ENCODE measurements around the gene COG1. TPM values are rescaled to one million over a fixed set of nuclear protein-coding genes. Genes with fewer than 3 reads are reported as not detected.

COG1 gene
- total and polyA plus RNA-seq, 12 donors = 27.1 to 97.2 (median 58.0) TPM

DNA sequence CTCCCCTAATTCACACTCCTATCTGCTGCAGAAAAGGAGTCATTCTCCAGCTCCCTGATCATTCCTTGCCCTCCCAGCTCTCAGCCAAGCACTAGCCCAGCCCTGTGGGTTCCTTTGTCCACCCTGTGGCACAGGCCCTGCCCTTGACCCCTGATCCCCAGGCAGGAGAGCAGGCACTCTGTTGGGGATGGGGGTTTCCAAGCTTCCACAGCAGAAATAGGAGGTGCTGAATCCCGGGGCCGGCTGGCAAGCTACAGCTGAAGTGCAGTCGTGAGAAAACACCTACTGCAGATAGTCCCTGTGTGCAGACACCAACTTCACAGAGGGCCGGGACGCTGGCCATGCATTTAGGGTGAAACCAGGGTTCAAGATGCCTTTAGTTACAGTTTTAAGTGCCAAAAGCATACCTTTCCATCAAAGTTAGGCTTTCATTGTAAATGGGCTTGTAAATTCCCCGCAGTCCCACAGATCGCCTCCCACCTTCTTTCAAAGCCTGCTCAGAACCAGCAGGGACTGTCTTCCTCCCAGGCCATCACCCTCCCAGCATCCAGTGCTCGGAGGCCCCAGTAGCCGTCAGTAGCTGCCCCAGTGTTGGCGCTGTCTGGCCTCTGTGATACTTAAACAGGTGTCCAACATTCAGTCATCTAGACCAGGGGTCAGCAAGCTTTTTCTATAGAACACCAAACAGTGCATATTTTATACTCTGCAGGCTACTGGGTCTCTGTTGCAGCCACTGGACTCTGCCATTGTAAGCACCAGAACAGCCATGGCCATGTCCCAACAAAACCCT lies 58.2 kb downstream of the COG1 start:
- Histone ChIP-seq H3K36me3 (peaks cover 0 to 35% (median 12%) of the 10 kb centered on the region in 9 donors), H3K27me3 (no peaks in the 10 kb centered on the region), H3K9me3 (no peaks in the 10 kb centered on the region), H3K4me1 (peaks cover 0 to 5% (median 0%) of the 10 kb centered on the region in 9 donors), H3K27ac (no peak overlapping the region), H3K4me3 (no peak overlapping the region)
- 79 to 81% methylated on average over 10 of the region's 10 CpGs for WGBS, 2 donors
- no peak for DNase-seq
- intact Hi-C loops (cut with DNase I) = loop anchor here in 3 of 10 donors (10.0 kb wide), 1 partner anchor 526 kb away; no protein-coding TSS in a partner anchor
- TF ChIP-seq, protein P1, sequence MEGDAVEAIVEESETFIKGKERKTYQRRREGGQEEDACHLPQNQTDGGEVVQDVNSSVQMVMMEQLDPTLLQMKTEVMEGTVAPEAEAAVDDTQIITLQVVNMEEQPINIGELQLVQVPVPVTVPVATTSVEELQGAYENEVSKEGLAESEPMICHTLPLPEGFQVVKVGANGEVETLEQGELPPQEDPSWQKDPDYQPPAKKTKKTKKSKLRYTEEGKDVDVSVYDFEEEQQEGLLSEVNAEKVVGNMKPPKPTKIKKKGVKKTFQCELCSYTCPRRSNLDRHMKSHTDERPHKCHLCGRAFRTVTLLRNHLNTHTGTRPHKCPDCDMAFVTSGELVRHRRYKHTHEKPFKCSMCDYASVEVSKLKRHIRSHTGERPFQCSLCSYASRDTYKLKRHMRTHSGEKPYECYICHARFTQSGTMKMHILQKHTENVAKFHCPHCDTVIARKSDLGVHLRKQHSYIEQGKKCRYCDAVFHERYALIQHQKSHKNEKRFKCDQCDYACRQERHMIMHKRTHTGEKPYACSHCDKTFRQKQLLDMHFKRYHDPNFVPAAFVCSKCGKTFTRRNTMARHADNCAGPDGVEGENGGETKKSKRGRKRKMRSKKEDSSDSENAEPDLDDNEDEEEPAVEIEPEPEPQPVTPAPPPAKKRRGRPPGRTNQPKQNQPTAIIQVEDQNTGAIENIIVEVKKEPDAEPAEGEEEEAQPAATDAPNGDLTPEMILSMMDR (IDR thresholded peaks at IDR 0.05) = no peak
- no peak for ATAC-seq

DNA sequence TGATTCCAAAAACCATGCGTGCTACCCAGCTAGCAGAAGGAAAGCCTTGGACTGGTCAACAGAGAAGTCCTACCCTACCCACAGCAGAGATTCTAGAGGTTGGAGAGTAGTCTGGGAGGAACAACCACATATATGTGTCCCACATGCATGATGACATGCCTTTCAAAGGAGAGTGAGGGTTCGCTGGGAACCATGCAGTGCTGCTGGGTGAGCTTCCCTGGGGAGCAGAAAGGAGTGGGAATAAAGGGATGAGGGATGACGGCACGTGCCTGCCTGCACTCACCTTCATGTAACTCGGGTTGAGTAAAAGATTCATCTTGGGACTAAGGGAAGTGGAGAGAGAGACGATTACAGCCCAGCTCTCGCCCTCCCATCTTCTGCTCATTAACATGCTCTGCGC lies 59.0 kb downstream of the COG1 start:
- intact Hi-C loops (cut with DNase I) = loop anchor here in 3 of 10 donors (10.0 kb wide), 1 partner anchor 527 kb away; no protein-coding TSS in a partner anchor

DNA sequence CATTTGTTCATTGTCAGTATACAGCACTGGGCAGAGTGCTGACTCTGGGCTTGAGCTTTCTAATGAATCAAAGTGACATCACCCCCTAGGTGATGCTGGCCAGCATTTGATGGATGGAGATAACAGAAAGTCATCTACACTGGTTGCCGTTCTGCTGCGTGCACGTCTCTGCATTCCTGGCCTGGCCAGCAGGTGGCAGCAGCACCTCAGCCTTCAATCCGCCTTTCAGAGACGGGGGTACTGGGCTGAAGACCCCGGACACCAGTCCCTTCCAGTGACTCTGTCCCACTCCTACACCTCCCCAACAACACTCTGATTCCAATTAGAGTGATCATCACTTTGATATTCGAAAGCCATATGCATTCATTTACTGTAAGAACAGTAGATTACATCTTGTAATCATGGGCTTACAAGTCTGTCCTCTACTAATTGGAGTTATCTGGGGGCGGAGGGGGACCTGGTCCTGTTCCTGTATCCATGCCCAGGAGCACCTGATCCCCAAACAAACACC lies 62.9 kb downstream of the COG1 start:
- TF ChIP-seq, protein P1 (IDR thresholded peaks at IDR 0.05) = peak in 8 of 9 donors; percentile 94 to 99 (median 98)
- Histone ChIP-seq H3K4me3 (no peak overlapping the region), H3K27ac (no peak overlapping the region), H3K4me1 (peaks cover 0 to 8% (median 0%) of the 10 kb centered on the region in 9 donors), H3K27me3 (no peaks in the 10 kb centered on the region), H3K36me3 (no peaks in the 10 kb centered on the region), H3K9me3 (no peaks in the 10 kb centered on the region)
- DNase-seq = peak; percentile 55 to 64
- peak; percentile 63 to 87 (median 72) for ATAC-seq
- 7 to 8% methylated on average over 8 of the region's 8 CpGs for WGBS, 2 donors
- intact Hi-C loops (cut with DNase I) = loop anchor here (1.0 to 10.0 kb wide), 5 partner anchors 57 to 531 kb away; partner anchors contain the start of gene CDC42EP4 (in 2 of the 10)

More for the DNA sequence above, 59.0 kb downstream of the COG1 start:
- no peak overlapping the region for H3K27ac ChIP-seq
- H3K4me3 ChIP-seq = no peak overlapping the region
- DNase-seq (no peak), ATAC-seq (no peak)
- H3K27me3 ChIP-seq = no peaks in the 10 kb centered on the region
- TF ChIP-seq, protein P1 (IDR thresholded peaks at IDR 0.05) = no peak
- no peaks in the 10 kb centered on the region for H3K9me3 ChIP-seq
- 80 to 85% methylated on average over 8 of the region's 8 CpGs for WGBS, 2 donors
- H3K36me3 ChIP-seq = peaks cover 0 to 27% (median 4%) of the 10 kb centered on the region in 9 donors
- peaks cover 0 to 8% (median 0%) of the 10 kb centered on the region in 9 donors for H3K4me1 ChIP-seq

DNA sequence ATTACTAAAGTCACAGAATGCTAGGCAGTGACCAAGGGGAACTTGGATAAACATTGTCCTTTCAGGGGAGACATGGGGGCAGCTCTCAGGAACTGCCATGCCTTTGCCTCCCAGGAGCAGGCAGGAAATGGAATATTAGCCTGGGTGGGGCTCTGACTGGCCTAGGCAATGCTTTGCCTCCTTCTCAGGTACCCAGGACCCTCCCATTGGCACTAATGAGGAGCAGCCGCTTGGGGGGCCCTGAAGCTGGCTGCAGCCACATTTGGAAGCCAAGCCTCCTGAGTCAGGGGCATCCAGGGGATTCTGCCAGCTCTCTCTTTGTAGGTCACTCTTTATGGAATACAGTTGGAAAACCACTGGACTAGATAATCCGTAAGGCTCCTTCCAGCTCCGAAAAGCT lies 63.4 kb downstream of the COG1 start:
- peaks cover 0 to 8% (median 0%) of the 10 kb centered on the region in 9 donors for H3K4me1 ChIP-seq
- ATAC-seq = peak in 1 of 8 donors; percentile 25
- no peak for DNase-seq
- no peak overlapping the region for H3K4me3 ChIP-seq
- intact Hi-C loops (cut with DNase I) = loop anchor here in 7 of 10 donors (1.0 to 10.0 kb wide), 5 partner anchors 56 to 531 kb away; partner anchors contain the start of gene CDC42EP4 (in 2 of the 7)
- no peaks in the 10 kb centered on the region for H3K27me3 ChIP-seq
- H3K36me3 ChIP-seq = no peaks in the 10 kb centered on the region
- TF ChIP-seq, protein P1 (IDR thresholded peaks at IDR 0.05) = no peak
- no peaks in the 10 kb centered on the region for H3K9me3 ChIP-seq
- H3K27ac ChIP-seq = no peak overlapping the region
- WGBS, 2 donors = 97 to 99% methylated on average over 3 of the region's 3 CpGs
